ENCODE results near the gene SMAP2. TPM values are rescaled to one million over a fixed set of nuclear protein-coding genes. Genes with fewer than 3 reads are reported as not detected.

Gene SMAP2
- total RNA-seq, 1 donor from 2014 or later = 185 TPM

GRCh38 chr1:40380817-40381216 lies 7.3 kb downstream of the SMAP2 start:
- H3K27ac Mint-ChIP-seq = peak overlapping the region; percentile 99
- DNase-seq (ENCODE audit: low spot score) = no peak
- no peaks in the 10 kb centered on the region for H3K9me3 Mint-ChIP-seq
- intact Hi-C loops (cut with micrococcal nuclease) = loop anchor here (2.0 to 5.0 kb wide), 3 partner anchors 14 to 219 kb away; partner anchors contain the start of genes COL9A2 and RLF
- H3K27me3 Mint-ChIP-seq (ENCODE audit: low read depth) = no peaks in the 10 kb centered on the region
- H3K4me3 Mint-ChIP-seq (ENCODE audit: low read depth) = peak overlapping the region; percentile 85
- peaks cover 88% of the 10 kb centered on the region for H3K4me1 Mint-ChIP-seq (ENCODE audit: low read depth)
- peaks cover 78% of the 10 kb centered on the region for H3K36me3 Mint-ChIP-seq (ENCODE audit: low read depth)

GRCh38 chr1:40381268-40382107 lies 8.0 kb downstream of the SMAP2 start:
- Mint-ChIP-seq H3K4me1 (ENCODE audit: low read depth) (peaks cover 89% of the 10 kb centered on the region), H3K9me3 (no peaks in the 10 kb centered on the region), H3K27ac (peak overlapping the region; percentile 99), H3K4me3 (ENCODE audit: low read depth) (peak overlapping the region; percentile 85), H3K27me3 (ENCODE audit: low read depth) (no peaks in the 10 kb centered on the region), H3K36me3 (ENCODE audit: low read depth) (peaks cover 75% of the 10 kb centered on the region)
- intact Hi-C loops (cut with micrococcal nuclease) = loop anchor here (2.0 to 5.0 kb wide), 3 partner anchors 13 to 219 kb away; partner anchors contain the start of genes COL9A2 and RLF
- DNase-seq (ENCODE audit: low spot score) = no peak

GRCh38 chr1:40382108-40382460 lies 8.6 kb downstream of the SMAP2 start:
- peaks cover 85% of the 10 kb centered on the region for H3K4me1 Mint-ChIP-seq (ENCODE audit: low read depth)
- no peak for DNase-seq (ENCODE audit: low spot score)
- peak overlapping the region; percentile 85 for H3K4me3 Mint-ChIP-seq (ENCODE audit: low read depth)
- H3K27me3 Mint-ChIP-seq (ENCODE audit: low read depth) = no peaks in the 10 kb centered on the region
- H3K9me3 Mint-ChIP-seq = no peaks in the 10 kb centered on the region
- intact Hi-C loops (cut with micrococcal nuclease) = loop anchor here (5.0 kb wide), 2 partner anchors 65 to 220 kb away; partner anchors contain the start of genes COL9A2 and RLF
- H3K27ac Mint-ChIP-seq = peak overlapping the region; percentile 99
- peaks cover 69% of the 10 kb centered on the region for H3K36me3 Mint-ChIP-seq (ENCODE audit: low read depth)

GRCh38 chr1:40382601-40383000 lies 9.1 kb downstream of the SMAP2 start:
- peaks cover 64% of the 10 kb centered on the region for H3K36me3 Mint-ChIP-seq (ENCODE audit: low read depth)
- no peaks in the 10 kb centered on the region for H3K9me3 Mint-ChIP-seq
- intact Hi-C loops (cut with micrococcal nuclease) = loop anchor here (5.0 kb wide), 2 partner anchors 65 to 220 kb away; partner anchors contain the start of genes COL9A2 and RLF
- DNase-seq (ENCODE audit: low spot score) = no peak
- H3K27me3 Mint-ChIP-seq (ENCODE audit: low read depth) = no peaks in the 10 kb centered on the region
- peak overlapping the region; percentile 85 for H3K4me3 Mint-ChIP-seq (ENCODE audit: low read depth)
- peak overlapping the region; percentile 99 for H3K27ac Mint-ChIP-seq
- peaks cover 83% of the 10 kb centered on the region for H3K4me1 Mint-ChIP-seq (ENCODE audit: low read depth)

GRCh38 chr1:40383095-40383487 lies 9.6 kb downstream of the SMAP2 start:
- Mint-ChIP-seq H3K4me1 (ENCODE audit: low read depth) (peaks cover 81% of the 10 kb centered on the region), H3K9me3 (no peaks in the 10 kb centered on the region)

GRCh38 chr1:40383488-40384412 lies 10.2 kb downstream of the SMAP2 start:
- Mint-ChIP-seq H3K4me1 (ENCODE audit: low read depth) (peaks cover 81% of the 10 kb centered on the region), H3K4me3 (ENCODE audit: low read depth) (peak overlapping the region; percentile 85), H3K36me3 (ENCODE audit: low read depth) (peaks cover 62% of the 10 kb centered on the region), H3K27ac (peak overlapping the region; percentile 99), H3K27me3 (ENCODE audit: low read depth) (no peaks in the 10 kb centered on the region), H3K9me3 (no peaks in the 10 kb centered on the region)
- intact Hi-C loops (cut with micrococcal nuclease) = loop anchor here (2.0 to 5.0 kb wide), 4 partner anchors 66 to 221 kb away; partner anchors contain the start of genes COL9A2, RLF and ZFP69B
- DNase-seq (ENCODE audit: low spot score) = no peak

More at GRCh38 chr1:40383095-40383487, 9.6 kb downstream of the SMAP2 start:
- Mint-ChIP-seq H3K27me3 (ENCODE audit: low read depth) (no peaks in the 10 kb centered on the region), H3K36me3 (ENCODE audit: low read depth) (peaks cover 62% of the 10 kb centered on the region), H3K27ac (peak overlapping the region; percentile 99), H3K4me3 (ENCODE audit: low read depth) (peak overlapping the region; percentile 85)
- DNase-seq (ENCODE audit: low spot score) = no peak
- intact Hi-C loops (cut with micrococcal nuclease) = loop anchor here (5.0 kb wide), 2 partner anchors 66 to 221 kb away; partner anchors contain the start of genes COL9A2 and RLF

- DNase-seq (ENCODE audit: low spot score) = no peak
- peaks cover 81% of the 10 kb centered on the region for H3K4me1 Mint-ChIP-seq (ENCODE audit: low read depth)
- no peaks in the 10 kb centered on the region for H3K9me3 Mint-ChIP-seq
- peaks cover 62% of the 10 kb centered on the region for H3K36me3 Mint-ChIP-seq (ENCODE audit: low read depth)
- H3K27ac Mint-ChIP-seq = peak overlapping the region; percentile 99
- no peaks in the 10 kb centered on the region for H3K27me3 Mint-ChIP-seq (ENCODE audit: low read depth)
- peak overlapping the region; percentile 85 for H3K4me3 Mint-ChIP-seq (ENCODE audit: low read depth)
- intact Hi-C loops (cut with micrococcal nuclease) = loop anchor here (2.0 to 5.0 kb wide), 4 partner anchors 66 to 222 kb away; partner anchors contain the start of genes COL9A2, RLF and ZFP69B
These were observed 10.9 kb downstream of the SMAP2 start for GRCh38 chr1:40384413-40384762.

- no peaks in the 10 kb centered on the region for H3K9me3 Mint-ChIP-seq
- peaks cover 82% of the 10 kb centered on the region for H3K4me1 Mint-ChIP-seq (ENCODE audit: low read depth)
- H3K36me3 Mint-ChIP-seq (ENCODE audit: low read depth) = peaks cover 61% of the 10 kb centered on the region
- peak overlapping the region; percentile 99 for H3K27ac Mint-ChIP-seq
- H3K27me3 Mint-ChIP-seq (ENCODE audit: low read depth) = no peaks in the 10 kb centered on the region
- intact Hi-C loops (cut with micrococcal nuclease) = loop anchor here (1.0 to 5.0 kb wide), 7 partner anchors 9 to 223 kb away; partner anchors contain the start of genes COL9A2, RLF and ZFP69B
- DNase-seq (ENCODE audit: low spot score) = no peak
- peak overlapping the region; percentile 85 for H3K4me3 Mint-ChIP-seq (ENCODE audit: low read depth)
These were observed 11.4 kb downstream of the SMAP2 start for GRCh38 chr1:40384887-40385286.

- H3K4me3 Mint-ChIP-seq (ENCODE audit: low read depth) = peak overlapping the region; percentile 85
- H3K9me3 Mint-ChIP-seq = no peaks in the 10 kb centered on the region
- H3K27me3 Mint-ChIP-seq (ENCODE audit: low read depth) = no peaks in the 10 kb centered on the region
- H3K27ac Mint-ChIP-seq = peak overlapping the region; percentile 99
- peaks cover 86% of the 10 kb centered on the region for H3K4me1 Mint-ChIP-seq (ENCODE audit: low read depth)
- H3K36me3 Mint-ChIP-seq (ENCODE audit: low read depth) = peaks cover 69% of the 10 kb centered on the region
- DNase-seq (ENCODE audit: low spot score) = peak; percentile 59
- intact Hi-C loops (cut with micrococcal nuclease) = loop anchor here (1.0 to 5.0 kb wide), 5 partner anchors 9 to 121 kb away; partner anchors contain the start of gene ZFP69B
These were observed 12.2 kb downstream of the SMAP2 start for GRCh38 chr1:40385437-40386358.

GRCh38 chr1:40386359-40386723 lies 12.8 kb downstream of the SMAP2 start:
- no peak for DNase-seq (ENCODE audit: low spot score)
- H3K27ac Mint-ChIP-seq = peak overlapping the region; percentile 99
- peak overlapping the region; percentile 85 for H3K4me3 Mint-ChIP-seq (ENCODE audit: low read depth)
- H3K9me3 Mint-ChIP-seq = no peaks in the 10 kb centered on the region
- intact Hi-C loops (cut with micrococcal nuclease) = loop anchor here (5.0 kb wide), 1 partner anchor 44 kb away; no protein-coding TSS in a partner anchor
- peaks cover 69% of the 10 kb centered on the region for H3K36me3 Mint-ChIP-seq (ENCODE audit: low read depth)
- H3K4me1 Mint-ChIP-seq (ENCODE audit: low read depth) = peaks cover 86% of the 10 kb centered on the region
- H3K27me3 Mint-ChIP-seq (ENCODE audit: low read depth) = no peaks in the 10 kb centered on the region

GRCh38 chr1:40386796-40387195 lies 13.3 kb downstream of the SMAP2 start:
- no peaks in the 10 kb centered on the region for H3K9me3 Mint-ChIP-seq
- peaks cover 68% of the 10 kb centered on the region for H3K36me3 Mint-ChIP-seq (ENCODE audit: low read depth)
- no peak for DNase-seq (ENCODE audit: low spot score)
- H3K4me1 Mint-ChIP-seq (ENCODE audit: low read depth) = peaks cover 86% of the 10 kb centered on the region
- intact Hi-C loops (cut with micrococcal nuclease) = loop anchor here (5.0 kb wide), 1 partner anchor 44 kb away; no protein-coding TSS in a partner anchor
- peak overlapping the region; percentile 68 for H3K4me3 Mint-ChIP-seq (ENCODE audit: low read depth)
- peak overlapping the region; percentile 99 for H3K27ac Mint-ChIP-seq
- H3K27me3 Mint-ChIP-seq (ENCODE audit: low read depth) = no peaks in the 10 kb centered on the region

Measured in activated T-helper 2 cell treated with anti-CD3 and anti-CD28 coated beads, Interferon-gamma antibody, Interleukin-2, Interleukin-4, amounts not matched to agents 10 μg/mL and 5 μg/mL and 100 μg/mL, durations not matched to agents 14 hours and 24 hours and 36 hours (primary cell).